Ovary (tissue), 9 donors: ENCODE results near the gene ABTB2. TPM values are rescaled to one million over a fixed set of nuclear protein-coding genes. Genes with fewer than 3 reads are reported as not detected.

ENCODE experiments used
- DNase-seq, 5 donors: peaks; one replicate each; pipeline ENCODE4 v3.0.0-alpha.2; 2019 to 2020
- H3K27ac ChIP-seq, 2 donors: fragments of 200-600 bp; one replicate each; pipeline versions ENCODE4 v1.5.1 to v1.8.0; 2019 to 2022
- H3K27me3 ChIP-seq: fragments of 200-600 bp; one replicate; pipeline ENCODE4 v1.8.0; 2022
- H3K36me3 ChIP-seq: fragments of 200-600 bp; sonication (generic); one replicate; pipeline ENCODE4 v1.5.1; 2019
- H3K4me1 ChIP-seq: one replicate; pipeline ENCODE4 v1.8.1; 2013; ENCODE audit warnings: mild to moderate bottlenecking, moderate library complexity; ENCODE audit not compliant: insufficient read depth
- H3K4me3 ChIP-seq: fragments of 200-600 bp; sonication (generic); one replicate; pipeline ENCODE4 v1.5.1; 2017
- H3K9me3 ChIP-seq, 2 donors: fragments of 200-600 bp in 1 of 2; sonication (generic) in 1 of 2; one replicate each; pipeline versions ENCODE4 v1.5.1 to v1.8.1; 2013 to 2019; ENCODE audit warnings: mild to moderate bottlenecking in 1 of 2, moderate library complexity in 1 of 2
- CTCF ChIP-seq, 3 donors: fragments of 450-650 bp in 2 of 3; fragments of 200-600 bp in 1 of 3; IDR thresholded peaks; one replicate each; pipeline versions ENCODE4 v1.5.1 to v1.8.0; 2016 to 2022; ENCODE audit warnings: antibody characterized with exemption in 3 of 3, mild to moderate bottlenecking in 1 of 3
- EP300 ChIP-seq: sonication (generic); formaldehyde crosslinking; IDR thresholded peaks from one replicate; pipeline ENCODE4 v1.6.1; 2017; ENCODE audit warnings: antibody characterized with exemption
- POLR2A ChIP-seq: fragments of 450-650 bp; IDR thresholded peaks from one replicate; pipeline ENCODE4 v1.6.1; 2017; ENCODE audit warnings: antibody characterized with exemption, mild to moderate bottlenecking, moderate library complexity
- WGBS, 3 donors: extraction: QIAGEN DNeasy Blood & Tissue Kit in 1 of 3; methylation state at CpG; one replicate each; pipeline versions ENCODE4 v1.1.5 to v1.1.7; 2013 to 2017; 5-methylcytosine and 5-hydroxymethylcytosine counted together
- intact Hi-C, 4 donors: fragments of 100-400 bp; cut with DNase I; formaldehyde crosslinking; loops; one replicate each; pipeline versions ENCODE4 v1.11.0 to v1.15.1; 2022 to 2023
- polyA plus RNA-seq, 2 donors: library from polyadenylated mRNA; stranded (reverse); fragments of 200-250 nt in 1 of 2; fragments of 350-450 nt in 1 of 2; fragmentation: Illumina TruSeq in 1 of 2; extraction: RNeasy Lipid Tissue Mini Kit (QIAGEN cat#74804) in 1 of 2; gene quantifications; one replicate each; pipeline ENCODE4 v1.2.3, GENCODE V29; 2013 to 2014
- total RNA-seq, 7 donors: library from RNA; depleted of rRNA in 2 of 7; stranded (reverse); fragments of >200 nt in 2 of 7; fragmentation: NEBNext Ultra II Directional in 3 of 7; extraction: Animal tissue kit (Norgen Biotek cat#: 25700) in 3 of 7; gene quantifications; one replicate each; pipeline versions ENCODE4 v1.1.0 to v1.2.4, GENCODE V29; 2016 to 2023
- donor health status: DM: no; HTN: no; CAD: no; lungs with moderate emphysema.
- donor health status: DM: no; HTN: no; CAD: no.
- donor health status: Bipolar disorder and iron deficiency.
- donor health status: DM: yes; HTN: yes; CAD: no.
- donor health status: DM: no; HTN: no; CAD: no.
- donor health status: DM: yes; HTN: yes; CAD: no.

The ABTB2 gene
- total and polyA plus RNA-seq, 9 donors: 1.2 to 7.2 (median 2.6) TPM

GRCh38 chr11:34168642-34169420 is 189.0 kb downstream of the ABTB2 start:
- Histone ChIP-seq H3K27ac (no peak overlapping the region), H3K36me3 (no peaks in the 10 kb centered on the region), H3K9me3 (no peaks in the 10 kb centered on the region), H3K4me1 (no peaks in the 10 kb centered on the region), H3K27me3 (no peaks in the 10 kb centered on the region), H3K4me3 (no peak overlapping the region)
- no peak for DNase-seq
- intact Hi-C loops: no loop called here
- TF ChIP-seq POLR2A (no peak), CTCF (IDR thresholded peaks at IDR 0.05) (no peak), EP300 (no peak)
- WGBS, 3 donors: 67 to 79% (median 78%) methylated on average over 18 of the region's 18 CpGs

GRCh38 chr11:34167961-34168360 is 189.8 kb downstream of the ABTB2 start:
- Histone ChIP-seq H3K4me1 (no peaks in the 10 kb centered on the region), H3K27ac (no peak overlapping the region), H3K9me3 (no peaks in the 10 kb centered on the region), H3K36me3 (no peaks in the 10 kb centered on the region), H3K27me3 (no peaks in the 10 kb centered on the region), H3K4me3 (no peak overlapping the region)
- intact Hi-C loops: no loop called here
- WGBS, 3 donors: 84 to 90% (median 86%) methylated on average over 9 of the region's 9 CpGs
- DNase-seq: no peak
- TF ChIP-seq CTCF (IDR thresholded peaks at IDR 0.05) (no peak), POLR2A (no peak)

GRCh38 chr11:34166806-34167740 is 190.7 kb downstream of the ABTB2 start:
- no peak for DNase-seq
- intact Hi-C loops: no loop called here
- no peaks in the 10 kb centered on the region for H3K4me1 ChIP-seq
- H3K27me3 ChIP-seq: no peaks in the 10 kb centered on the region
- H3K4me3 ChIP-seq: no peak overlapping the region
- TF ChIP-seq POLR2A (no peak), CTCF (IDR thresholded peaks at IDR 0.05) (no peak), EP300 (no peak)
- no peak overlapping the region for H3K27ac ChIP-seq
- H3K36me3 ChIP-seq: no peaks in the 10 kb centered on the region
- WGBS, 3 donors: 95 to 96% (median 95%) methylated on average over 16 of the region's 16 CpGs
- no peaks in the 10 kb centered on the region for H3K9me3 ChIP-seq

GRCh38 chr11:34165786-34166555 is 191.8 kb downstream of the ABTB2 start:
- Histone ChIP-seq H3K27ac (no peak overlapping the region), H3K27me3 (no peaks in the 10 kb centered on the region), H3K4me1 (no peaks in the 10 kb centered on the region), H3K36me3 (no peaks in the 10 kb centered on the region), H3K9me3 (no peaks in the 10 kb centered on the region), H3K4me3 (no peak overlapping the region)
- 72 to 83% (median 75%) methylated on average over 11 to 12 of the region's 12 CpGs for WGBS, 3 donors
- TF ChIP-seq POLR2A (no peak), EP300 (no peak), CTCF (IDR thresholded peaks at IDR 0.05) (no peak)
- intact Hi-C loops: no loop called here
- no peak for DNase-seq
